GM19099 (cell line): ENCODE data around the gene CFAP65.

Experiments
- POLR2A ChIP-seq: IDR thresholded peaks from 3 replicates; pipeline ENCODE4 v1.6.1; 2011; ENCODE audit warnings: low read depth; ENCODE audit not compliant: insufficient read length; ENCODE audit errors: extremely low read depth

The CFAP65 gene

DNA sequence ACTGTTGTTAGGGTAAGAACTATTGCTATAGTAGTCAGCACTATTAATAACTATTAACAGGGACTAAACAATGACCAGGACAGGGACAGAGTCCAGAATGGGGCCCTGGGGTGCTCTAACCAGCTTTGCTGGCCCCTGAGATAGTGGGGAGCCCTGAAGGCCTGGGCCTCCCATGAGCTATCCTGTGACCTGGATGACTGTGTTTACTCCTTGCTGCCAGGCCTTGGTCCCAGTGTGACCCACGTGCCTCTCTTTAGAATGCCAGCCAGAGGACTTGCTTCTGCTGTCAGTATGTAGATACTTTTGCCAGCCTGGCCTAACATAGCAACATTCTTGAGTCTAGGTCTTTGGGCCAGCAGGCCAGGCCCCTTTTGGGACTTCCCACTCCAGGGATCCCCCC, 70.4 kb downstream of the CFAP65 start:
- TF ChIP-seq POLR2A, result no peak

DNA sequence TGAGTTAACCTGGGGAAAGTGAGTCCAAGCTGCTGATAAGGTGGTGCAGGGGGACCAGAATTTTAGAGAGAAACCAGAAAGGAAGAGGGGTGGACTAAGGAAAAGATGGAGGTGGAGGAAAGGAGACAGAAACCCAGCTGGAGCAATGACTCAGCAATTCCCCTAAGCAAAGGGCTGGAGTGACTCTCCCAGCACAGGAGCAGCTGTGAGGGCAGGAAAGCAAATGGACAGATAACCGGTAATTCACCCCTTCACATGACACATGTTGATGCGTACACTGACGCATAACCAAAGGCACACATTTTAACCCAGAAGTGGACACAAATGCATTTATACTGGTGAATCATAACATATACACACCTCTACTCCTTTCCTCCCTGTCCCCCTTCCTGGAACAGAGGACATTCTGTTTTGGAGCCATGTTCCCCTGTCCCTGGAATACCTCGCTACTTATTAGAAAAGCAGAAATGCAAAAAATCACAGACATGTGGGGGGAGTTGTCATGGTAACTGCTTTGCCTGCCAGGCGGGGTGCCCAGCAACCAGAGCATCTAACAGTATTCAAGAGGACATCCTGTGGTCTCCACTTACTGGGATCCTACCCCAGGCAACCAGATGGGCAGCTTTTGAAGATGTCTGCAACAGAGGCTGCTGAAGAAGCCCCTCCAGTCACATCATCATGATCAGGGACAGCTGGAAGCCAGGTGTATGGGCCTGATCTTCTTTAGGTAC, 77.1 kb downstream of the CFAP65 start:
- TF ChIP-seq POLR2A, result no peak

DNA sequence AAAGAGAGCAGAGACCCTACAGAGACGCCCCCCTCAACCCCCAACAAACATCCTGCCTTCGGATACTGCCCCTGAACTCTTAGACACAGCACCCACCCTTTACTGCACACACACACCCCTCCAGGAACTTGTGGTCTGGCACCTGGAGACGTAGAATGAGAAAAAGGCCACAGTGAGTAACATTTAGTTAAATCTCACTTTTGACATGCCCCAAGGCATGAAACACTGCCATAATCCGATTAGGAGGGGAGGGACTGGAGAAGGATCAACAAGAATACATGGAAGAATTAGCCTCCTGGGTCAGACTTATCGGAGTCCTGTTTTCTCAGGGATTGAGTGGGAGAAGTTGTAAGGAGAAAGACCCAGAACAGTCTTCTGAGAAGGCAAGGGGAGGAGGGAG, 77.7 kb downstream of the CFAP65 start:
- no peak for TF ChIP-seq POLR2A

DNA sequence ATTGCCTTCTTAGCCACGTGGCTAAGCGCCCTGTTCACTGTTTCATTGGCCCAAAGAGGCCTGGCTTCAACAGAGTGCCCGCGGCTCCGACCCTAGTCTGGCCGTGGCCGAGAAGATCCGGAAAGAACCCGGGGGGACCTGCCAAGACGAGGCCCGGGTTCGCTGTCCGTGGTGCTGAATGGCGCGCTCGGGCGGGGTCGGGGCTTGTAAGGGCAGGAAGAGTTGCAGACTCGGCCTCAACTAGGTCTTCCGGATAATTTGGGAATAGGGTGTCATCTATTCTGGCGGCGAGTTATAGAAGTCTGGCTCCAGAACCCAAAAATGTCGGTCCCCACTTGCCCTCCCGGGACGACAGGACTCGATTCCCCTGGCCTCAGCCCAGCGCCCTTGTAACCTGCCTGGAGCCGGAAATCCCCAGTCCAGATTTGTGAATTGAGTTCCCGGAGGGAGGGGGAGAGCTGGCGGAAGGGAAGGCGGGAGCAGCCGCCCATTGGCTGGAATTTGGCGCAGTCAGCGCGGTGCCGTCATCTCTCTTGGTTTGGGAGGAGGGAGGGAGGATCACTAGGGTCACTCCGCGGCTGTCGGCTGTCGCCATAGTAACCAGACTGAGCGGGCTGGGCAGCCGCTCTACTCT, 78.3 kb downstream of the CFAP65 start:
- TF ChIP-seq POLR2A, result no peak

DNA sequence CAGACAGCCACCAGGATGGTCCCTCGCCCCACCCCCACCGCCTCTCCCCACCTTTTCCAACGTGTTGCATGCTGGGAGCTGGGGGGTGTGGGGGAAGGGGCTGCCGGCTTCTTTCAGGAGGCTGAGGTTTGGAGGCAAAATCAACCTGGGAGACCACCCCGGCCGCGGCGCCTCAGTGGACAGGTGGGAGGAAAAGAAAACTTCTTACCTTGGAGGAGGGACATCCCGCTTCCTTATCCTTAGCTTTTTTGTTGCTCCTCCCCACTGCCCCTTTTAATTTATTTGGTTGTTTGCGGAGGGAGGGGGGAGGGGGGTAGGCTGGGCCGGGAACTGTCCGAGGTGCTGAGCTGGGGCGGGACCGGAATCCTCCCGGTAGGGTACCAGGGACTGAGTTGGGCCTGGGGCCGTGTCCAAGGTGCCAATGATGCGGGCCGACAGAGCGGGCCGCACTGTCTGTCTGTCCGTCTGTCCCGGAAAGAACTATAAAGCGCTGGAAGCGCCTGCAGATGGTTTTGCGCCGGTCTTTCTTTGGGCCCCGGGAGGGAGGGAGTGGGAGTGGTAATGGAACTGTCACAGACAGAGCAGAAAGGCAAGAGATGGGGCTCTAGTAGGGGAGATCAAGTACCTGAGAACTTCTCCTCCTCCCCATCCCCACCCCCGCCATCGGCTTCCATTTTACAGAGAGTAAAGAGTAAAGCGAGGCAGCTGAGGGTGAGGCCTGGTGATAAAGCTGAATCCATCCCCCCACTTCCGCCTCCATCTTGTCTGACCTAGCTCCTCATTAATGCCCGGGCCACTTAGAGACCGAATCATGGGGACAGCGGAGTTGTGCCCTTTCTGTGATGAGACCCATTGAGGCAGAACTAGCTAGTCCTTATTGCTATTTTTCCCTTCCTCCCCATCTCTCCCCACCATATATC, 79.4 kb downstream of the CFAP65 start:
- no peak for TF ChIP-seq POLR2A

DNA sequence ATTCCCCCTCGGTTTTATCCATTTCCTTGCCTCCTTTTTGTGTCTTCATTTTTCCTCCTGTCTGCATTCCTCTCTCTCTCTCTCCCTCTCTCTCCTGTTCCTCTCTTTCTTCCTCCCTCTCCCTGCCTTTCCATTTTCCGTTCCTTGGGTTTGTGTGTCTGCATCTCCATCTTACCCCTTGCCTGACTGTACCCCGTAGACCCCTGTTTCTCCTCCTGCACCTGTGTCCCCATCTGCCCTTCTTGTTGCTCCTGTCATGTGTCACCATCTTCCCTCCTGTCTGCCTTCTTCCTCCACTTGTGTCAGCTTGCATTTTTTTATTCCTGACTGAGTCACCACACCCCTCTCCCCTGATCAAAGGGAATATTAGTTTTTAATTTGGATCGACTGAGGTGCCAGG, 80.1 kb downstream of the CFAP65 start:
- no peak for TF ChIP-seq POLR2A

DNA sequence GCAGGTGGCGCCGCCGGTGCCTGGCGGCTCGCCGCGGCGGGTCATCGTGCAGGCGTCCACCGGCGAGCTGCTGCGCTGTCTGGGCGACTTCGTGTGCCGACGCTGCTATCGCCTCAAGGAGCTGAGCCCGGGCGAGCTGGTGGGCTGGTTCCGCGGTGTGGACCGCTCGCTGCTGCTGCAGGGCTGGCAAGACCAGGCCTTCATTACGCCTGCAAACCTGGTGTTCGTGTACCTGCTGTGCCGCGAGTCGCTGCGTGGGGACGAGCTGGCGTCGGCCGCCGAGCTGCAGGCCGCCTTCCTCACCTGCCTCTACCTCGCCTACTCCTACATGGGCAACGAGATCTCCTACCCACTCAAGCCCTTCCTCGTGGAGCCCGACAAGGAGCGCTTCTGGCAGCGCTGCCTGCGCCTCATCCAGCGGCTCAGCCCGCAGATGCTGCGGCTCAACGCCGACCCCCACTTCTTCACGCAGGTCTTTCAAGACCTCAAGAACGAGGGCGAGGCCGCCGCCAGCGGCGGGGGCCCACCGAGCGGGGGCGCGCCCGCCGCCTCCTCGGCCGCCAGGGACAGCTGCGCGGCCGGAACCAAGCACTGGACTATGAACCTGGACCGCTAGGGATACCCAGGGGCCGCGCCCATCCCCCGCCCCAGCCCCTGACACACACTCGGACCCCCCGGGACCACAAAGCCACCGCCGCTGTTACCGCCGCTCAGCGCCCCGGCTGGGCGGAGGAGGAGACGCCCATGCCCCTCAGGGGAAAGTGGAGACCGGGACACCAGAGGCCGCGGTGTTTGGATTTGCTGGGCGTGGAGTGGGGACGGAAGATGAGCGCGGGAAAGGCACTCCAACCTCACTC, 80.8 kb downstream of the CFAP65 start:
- no peak for TF ChIP-seq POLR2A

DNA sequence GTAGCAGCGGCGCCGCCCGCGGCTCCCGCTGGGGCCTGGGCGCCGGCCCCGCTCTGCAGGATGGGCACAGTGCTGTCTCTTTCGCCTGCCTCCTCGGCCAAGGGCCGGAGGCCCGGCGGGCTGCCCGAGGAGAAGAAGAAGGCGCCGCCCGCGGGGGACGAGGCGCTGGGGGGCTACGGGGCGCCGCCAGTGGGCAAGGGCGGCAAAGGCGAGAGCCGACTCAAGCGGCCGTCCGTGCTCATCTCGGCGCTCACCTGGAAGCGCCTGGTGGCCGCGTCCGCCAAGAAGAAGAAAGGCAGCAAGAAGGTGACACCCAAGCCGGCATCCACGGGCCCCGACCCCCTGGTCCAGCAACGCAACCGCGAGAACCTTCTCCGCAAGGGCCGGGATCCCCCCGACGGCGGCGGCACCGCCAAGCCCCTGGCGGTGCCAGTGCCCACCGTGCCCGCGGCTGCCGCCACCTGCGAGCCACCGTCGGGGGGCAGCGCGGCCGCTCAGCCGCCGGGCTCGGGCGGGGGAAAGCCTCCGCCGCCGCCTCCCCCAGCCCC, 81.5 kb downstream of the CFAP65 start:
- no peak for TF ChIP-seq POLR2A

DNA sequence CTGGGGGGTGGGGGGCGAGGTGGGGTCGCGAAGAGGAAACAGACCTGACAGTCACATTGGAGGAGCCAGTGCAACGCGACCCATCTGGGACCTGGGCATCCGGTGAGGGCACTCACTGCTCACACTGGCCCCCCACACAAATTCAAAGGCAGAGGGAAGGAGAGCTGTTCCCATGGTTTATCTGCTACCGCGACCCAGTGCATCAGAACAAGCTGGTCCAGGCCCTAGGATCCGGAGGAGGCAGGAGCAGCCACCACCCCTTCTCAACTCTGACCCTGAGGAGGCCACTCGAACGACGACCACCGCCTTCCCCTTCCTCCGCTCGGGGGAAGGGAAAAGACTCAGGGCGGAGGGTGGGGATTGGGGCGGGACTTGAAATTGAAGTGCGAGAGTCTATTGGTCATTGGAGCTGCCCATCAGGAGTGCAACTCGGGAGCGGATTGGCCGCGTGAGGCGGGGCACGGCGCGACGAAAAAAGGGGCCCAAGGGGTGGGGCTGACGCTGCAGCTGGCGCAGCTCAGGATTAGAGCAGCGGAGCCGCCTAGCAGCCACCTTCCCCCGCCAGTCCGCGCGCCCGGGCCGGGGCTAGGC, 82.1 kb downstream of the CFAP65 start, which contains the start of gene CDK5R2:
CDK5R2 (plus strand) TSS at position 526 of the 591 bp plus-strand sequence. CDS start 155 bp downstream, outside the sequence.
- TF ChIP-seq POLR2A, result no peak

DNA sequence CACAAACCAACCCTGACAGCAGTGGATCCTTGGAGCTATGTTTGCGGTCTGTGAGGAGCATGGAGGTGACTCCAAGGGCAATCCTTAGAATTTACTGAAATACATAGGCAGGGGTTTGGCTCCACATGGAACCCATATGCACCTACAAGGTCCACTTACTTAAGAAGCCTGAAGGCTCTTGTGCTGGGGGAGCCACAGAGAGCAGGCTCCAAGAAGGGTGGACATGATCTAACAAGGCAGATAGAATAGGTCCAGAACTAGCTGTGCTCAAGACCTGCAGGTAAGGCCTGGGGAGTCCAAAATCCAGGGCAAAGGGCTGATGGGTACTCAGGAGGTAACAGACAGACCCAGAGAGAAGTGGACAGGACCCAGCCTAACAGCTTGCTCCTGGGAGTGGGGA, 83.0 kb downstream of the CFAP65 start:
- TF ChIP-seq POLR2A, result no peak

DNA sequence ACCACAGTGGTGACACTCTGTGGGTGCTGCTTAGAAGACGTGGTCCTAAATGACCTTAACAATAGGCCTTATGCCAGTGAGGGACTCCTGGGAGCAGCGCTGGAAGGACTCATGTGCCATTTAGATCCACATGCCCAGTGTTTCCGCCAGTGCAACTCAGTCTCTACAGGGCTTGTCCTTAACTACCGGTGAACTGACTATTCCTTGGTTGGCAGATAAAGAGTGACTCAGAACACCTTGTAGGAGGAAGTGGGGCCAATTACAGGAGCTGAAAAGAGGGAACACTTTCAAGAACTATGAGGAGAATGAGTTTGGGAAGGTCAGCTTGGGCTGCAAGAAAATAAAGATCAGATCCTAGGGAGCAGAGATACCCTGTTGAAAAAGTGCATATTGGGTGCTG, 83.6 kb downstream of the CFAP65 start:
- no peak for TF ChIP-seq POLR2A

DNA sequence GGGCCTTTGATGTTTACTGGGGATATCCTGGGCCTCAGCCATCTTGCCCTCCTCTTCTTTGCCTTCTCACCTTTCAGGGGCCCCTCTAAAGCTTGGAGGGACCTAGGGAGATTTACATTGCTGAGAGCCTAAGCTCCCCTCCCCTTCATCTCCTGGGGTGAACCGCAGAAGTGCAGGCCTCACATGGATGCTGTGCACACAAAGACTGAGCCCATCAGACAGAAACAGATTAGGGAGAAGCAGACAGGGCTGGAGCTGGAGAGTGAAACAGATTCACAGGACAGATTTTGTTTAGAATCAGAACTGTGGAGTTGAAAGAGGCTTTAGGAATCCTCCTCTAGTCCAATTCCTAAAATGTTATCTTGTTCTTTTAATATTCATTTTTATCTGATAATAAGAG, 85.3 kb downstream of the CFAP65 start:
- no peak for TF ChIP-seq POLR2A

DNA sequence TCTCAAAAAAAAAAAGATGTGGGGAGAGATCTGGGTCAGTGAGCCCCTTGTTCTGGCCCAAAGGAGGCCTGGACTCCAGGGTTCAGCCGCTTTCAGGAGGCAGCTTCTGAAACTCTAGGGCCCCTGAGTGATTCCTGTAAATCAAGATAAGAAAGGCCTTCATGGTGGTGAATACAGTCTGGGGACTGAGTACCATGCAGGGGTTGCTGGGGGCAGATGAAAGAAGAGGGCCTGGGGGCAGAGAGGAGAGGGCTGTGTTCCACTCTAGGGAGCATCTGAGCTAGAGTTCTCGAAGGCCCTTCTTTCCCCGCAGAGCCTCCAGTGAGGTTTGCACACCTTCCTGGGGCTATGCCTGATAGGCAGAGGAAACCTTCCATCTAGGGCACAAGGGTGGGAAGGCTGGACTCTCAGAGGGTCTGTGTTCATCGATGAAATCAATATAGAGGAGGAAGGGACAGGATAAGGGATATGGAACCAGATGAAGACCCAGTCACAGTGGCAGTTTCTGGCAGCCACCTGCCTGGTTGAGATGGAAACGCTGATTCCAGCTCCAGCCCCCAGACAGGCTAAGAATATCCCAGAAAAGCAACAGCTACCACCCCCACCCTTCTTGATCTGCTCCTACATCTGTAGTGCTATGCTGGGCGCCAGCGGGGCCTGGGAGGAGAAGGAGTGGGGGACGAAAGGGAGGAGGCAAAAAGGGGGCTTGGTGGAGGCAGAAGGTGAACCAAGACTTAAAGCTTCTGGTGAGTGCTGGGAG, 86.6 kb downstream of the CFAP65 start:
- no peak for TF ChIP-seq POLR2A
